CD4-positive, CD25-positive, alpha-beta regulatory T cell (primary cell): Measurements from ENCODE around the gene SAXO1. TPM values are rescaled to one million over a fixed set of nuclear protein-coding genes. Genes with fewer than 3 reads are reported as not detected.
"Not testable (repeated sequence)": the region's sequence is repeated elsewhere in the genome, so short reads cannot be mapped to it uniquely, and the experiment has no call there.

Source experiments
- ATAC-seq, 2 donors: fragments of 150-1000 bp; cut with Tn5 transposase; one replicate each; pipeline ENCODE4 v1.10.0; 2021; ENCODE audit warnings: low read depth in 2 of 2, moderate number of reproducible peaks in 2 of 2, moderate library complexity in 1 of 2
- DNase-seq, 3 donors: peaks; one replicate each; pipeline versions ENCODE4 v3.0.0 to v3.0.0-alpha.2; 2012 to 2022; ENCODE audit warnings: mixed read lengths in 1 of 3
- H3K27ac ChIP-seq: one replicate; pipeline ENCODE4 v1.7.0; 2013; ENCODE audit warnings: mild to moderate bottlenecking, low read length; ENCODE audit not compliant: insufficient read depth, poor library complexity, severe bottlenecking
- H3K27me3 ChIP-seq: one replicate; pipeline ENCODE4 v1.7.0; 2013; ENCODE audit warnings: low read length; ENCODE audit not compliant: control insufficient read depth, insufficient read depth
- H3K36me3 ChIP-seq: one replicate; pipeline ENCODE4 v1.7.0; 2013; ENCODE audit warnings: mild to moderate bottlenecking, low read length, moderate library complexity; ENCODE audit not compliant: control insufficient read depth, insufficient read depth
- H3K4me1 ChIP-seq: 2 replicates; pipeline ENCODE4 v1.7.0; 2013; ENCODE audit warnings: mild to moderate bottlenecking, low read length; ENCODE audit not compliant: insufficient read depth, control insufficient read depth, poor library complexity, severe bottlenecking
- H3K4me3 ChIP-seq: one replicate; pipeline ENCODE4 v1.7.0; 2013; ENCODE audit warnings: low read depth, mild to moderate bottlenecking, low read length, moderate library complexity
- H3K9me3 ChIP-seq, 2 experiments: 1 replicate in 1 of 2; 2 replicates in 1 of 2; pipeline ENCODE4 v1.7.0; 2013; ENCODE audit warnings: low read length in 2 of 2, mild to moderate bottlenecking in 1 of 2, moderate library complexity in 1 of 2; ENCODE audit not compliant: control insufficient read depth in 2 of 2
- H3K27ac Mint-ChIP-seq, 3 donors: one replicate each; pipeline ENCODE4 v1.8.0; 2020 to 2022; ENCODE audit warnings: mild to moderate bottlenecking in 3 of 3, mixed read lengths in 3 of 3, moderate library complexity in 2 of 3
- H3K27me3 Mint-ChIP-seq: one replicate; pipeline ENCODE4 v1.8.0; 2022; ENCODE audit warnings: mild to moderate bottlenecking, mixed read lengths
- H3K36me3 Mint-ChIP-seq: one replicate; pipeline ENCODE4 v1.8.0; 2020; ENCODE audit warnings: mixed read lengths
- H3K4me1 Mint-ChIP-seq, 4 donors: one replicate each; pipeline ENCODE4 v1.8.0; 2020 to 2022; ENCODE audit warnings: mixed read lengths in 4 of 4, mild to moderate bottlenecking in 1 of 4
- H3K4me3 Mint-ChIP-seq, 4 donors: one replicate each; pipeline ENCODE4 v1.8.0; 2020 to 2022; ENCODE audit warnings: mild to moderate bottlenecking in 4 of 4, mixed read lengths in 4 of 4, moderate library complexity in 3 of 4
- H3K9me3 Mint-ChIP-seq, 7 donors: one replicate each; pipeline ENCODE4 v1.8.0; 2020 to 2022; ENCODE audit warnings: mixed read lengths in 7 of 7, mild to moderate bottlenecking in 3 of 7, moderate library complexity in 2 of 7
- polyA plus RNA-seq, 4 donors: library from polyadenylated mRNA; unstranded; fragments of 300-500 nt; fragmentation: Illumina TruSeq; gene quantifications; one replicate each; pipeline ENCODE4 v1.2.3, GENCODE V29; 2021
- total RNA-seq: library from RNA; stranded (reverse); gene quantifications from one replicate; pipeline ENCODE4 v1.2.3, GENCODE V29; 2022

SAXO1 gene
- total and polyA plus RNA-seq, 5 donors from 2014 or later, result 0.03 to 0.30 (median 0.10) TPM; not detected in 2

DNA sequence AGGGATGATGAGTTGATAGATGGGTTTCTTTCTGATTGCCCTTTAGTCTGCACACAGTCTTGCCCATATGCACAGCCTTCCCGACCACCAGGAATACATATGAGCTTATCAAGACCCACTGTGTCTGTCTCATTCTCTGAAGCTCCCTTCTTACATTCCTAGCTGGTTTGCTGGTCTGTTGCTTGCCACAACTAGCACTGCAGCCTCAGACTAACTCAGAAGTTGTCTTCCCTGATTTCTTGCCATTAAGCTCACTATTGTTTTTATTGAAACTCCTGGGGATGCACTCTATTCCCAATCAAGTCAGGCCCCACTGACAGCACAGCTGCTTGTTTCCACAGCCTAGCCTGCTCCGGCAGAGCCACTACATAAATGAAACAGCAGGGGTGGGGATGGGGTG, 97.5 kb downstream of the SAXO1 start:
- H3K27me3 Mint-ChIP-seq, result peaks cover 9% of the 10 kb centered on the region
- H3K36me3 Mint-ChIP-seq, result no peaks in the 10 kb centered on the region
- peaks cover 9% of the 10 kb centered on the region for H3K27me3 ChIP-seq

DNA sequence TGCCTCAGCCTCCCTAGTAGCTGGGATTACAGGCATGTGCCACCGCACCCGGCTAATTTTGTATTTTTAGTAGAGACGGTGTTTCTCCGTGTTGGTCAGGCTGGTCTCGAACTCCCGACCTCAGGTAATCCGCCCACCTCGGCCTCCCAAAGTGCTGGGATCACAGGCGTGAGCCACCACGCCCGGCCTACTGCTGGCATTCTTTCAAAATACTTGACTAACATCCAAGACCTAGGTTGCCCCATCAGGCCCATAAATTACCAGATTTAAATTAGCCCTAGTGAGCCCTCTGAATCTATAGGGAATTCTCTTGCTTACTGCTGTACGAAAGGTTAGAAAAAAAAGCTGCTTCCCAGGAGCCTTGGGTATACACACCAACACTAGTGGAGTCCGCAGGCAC, 102.4 kb downstream of the SAXO1 start:
- not testable (repeated sequence) for DNase-seq, H3K4me1 ChIP-seq, H3K36me3 ChIP-seq, H3K36me3 Mint-ChIP-seq, H3K4me1 Mint-ChIP-seq, H3K27ac Mint-ChIP-seq, H3K27ac ChIP-seq, H3K4me3 ChIP-seq, ATAC-seq, H3K27me3 Mint-ChIP-seq, H3K9me3 ChIP-seq, H3K4me3 Mint-ChIP-seq, H3K9me3 Mint-ChIP-seq, H3K27me3 ChIP-seq

More for the DNA sequence above, 97.5 kb downstream of the SAXO1 start:
- DNase-seq (no peak), ATAC-seq (no peak)
- H3K36me3 ChIP-seq, result no peaks in the 10 kb centered on the region
- Mint-ChIP-seq H3K4me3 (no peak overlapping the region), H3K9me3 (peaks cover 0 to 11% (median 0%) of the 10 kb centered on the region in 7 donors), H3K27ac (no peak overlapping the region), H3K4me1 (no peaks in the 10 kb centered on the region)
- H3K9me3 ChIP-seq, result no peaks in the 10 kb centered on the region
- H3K4me3 ChIP-seq, result no peak overlapping the region
- H3K4me1 ChIP-seq, result no peaks in the 10 kb centered on the region
- no peak overlapping the region for H3K27ac ChIP-seq

DNA sequence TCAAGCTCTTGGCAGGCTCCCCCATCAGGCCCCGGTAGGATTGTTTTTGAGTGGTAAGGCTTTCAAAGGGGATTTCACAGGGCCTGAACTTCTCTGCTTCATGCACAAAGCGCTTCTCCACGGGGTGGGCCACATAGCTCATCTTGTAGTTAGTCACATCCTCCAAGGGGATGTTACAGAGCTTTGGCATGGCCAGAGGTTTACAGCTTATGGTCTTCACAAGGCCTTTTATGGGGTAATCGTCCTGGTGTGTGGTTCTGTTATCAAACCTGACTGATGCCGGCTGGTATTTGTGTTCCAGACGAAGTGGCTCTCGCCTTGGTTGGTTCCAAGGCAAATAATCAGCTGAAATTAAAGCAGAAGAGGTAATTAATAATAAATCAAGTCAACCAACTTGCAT, 104.3 kb downstream of the SAXO1 start:
- H3K36me3 Mint-ChIP-seq, result no peaks in the 10 kb centered on the region
- no peaks in the 10 kb centered on the region for H3K9me3 Mint-ChIP-seq
- H3K4me3 Mint-ChIP-seq, result no peak overlapping the region

DNA sequence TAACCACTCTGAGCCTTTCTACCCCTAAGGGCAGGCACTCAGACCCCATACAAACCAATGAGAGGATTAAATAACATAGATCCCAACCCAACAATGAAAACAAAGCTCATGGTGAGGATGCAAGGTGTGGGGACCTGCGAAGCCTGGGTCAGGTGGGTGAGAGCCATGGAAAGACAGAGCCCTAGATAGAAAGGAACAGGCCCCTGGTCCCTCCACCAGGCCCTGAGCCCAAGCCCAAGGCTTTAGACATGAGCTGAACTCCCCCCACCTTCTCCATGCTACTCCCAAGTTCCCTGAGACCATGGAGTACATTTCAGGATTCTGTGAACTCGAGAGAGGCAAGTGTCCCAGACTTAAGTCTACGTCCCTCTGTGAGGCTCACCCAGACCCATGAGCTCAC, 106.5 kb downstream of the SAXO1 start:
- no peak for ATAC-seq
- H3K36me3 Mint-ChIP-seq, result no peaks in the 10 kb centered on the region
- Histone ChIP-seq H3K4me3 (no peak overlapping the region), H3K9me3 (no peaks in the 10 kb centered on the region), H3K27ac (no peak overlapping the region), H3K36me3 (no peaks in the 10 kb centered on the region), H3K4me1 (no peaks in the 10 kb centered on the region), H3K27me3 (no peaks in the 10 kb centered on the region)
- no peak overlapping the region for H3K27ac Mint-ChIP-seq
- H3K27me3 Mint-ChIP-seq, result no peaks in the 10 kb centered on the region
- H3K4me1 Mint-ChIP-seq, result no peaks in the 10 kb centered on the region
- DNase-seq, result no peak
- H3K4me3 Mint-ChIP-seq, result no peak overlapping the region
- H3K9me3 Mint-ChIP-seq, result no peaks in the 10 kb centered on the region

More for the DNA sequence above, 104.3 kb downstream of the SAXO1 start:
- Histone ChIP-seq H3K4me1 (no peaks in the 10 kb centered on the region), H3K4me3 (no peak overlapping the region), H3K36me3 (no peaks in the 10 kb centered on the region), H3K27me3 (no peaks in the 10 kb centered on the region), H3K9me3 (no peaks in the 10 kb centered on the region), H3K27ac (no peak overlapping the region)
- DNase-seq (no peak), ATAC-seq (no peak)
- H3K4me1 Mint-ChIP-seq, result no peaks in the 10 kb centered on the region
- H3K27ac Mint-ChIP-seq, result no peak overlapping the region
- no peaks in the 10 kb centered on the region for H3K27me3 Mint-ChIP-seq

DNA sequence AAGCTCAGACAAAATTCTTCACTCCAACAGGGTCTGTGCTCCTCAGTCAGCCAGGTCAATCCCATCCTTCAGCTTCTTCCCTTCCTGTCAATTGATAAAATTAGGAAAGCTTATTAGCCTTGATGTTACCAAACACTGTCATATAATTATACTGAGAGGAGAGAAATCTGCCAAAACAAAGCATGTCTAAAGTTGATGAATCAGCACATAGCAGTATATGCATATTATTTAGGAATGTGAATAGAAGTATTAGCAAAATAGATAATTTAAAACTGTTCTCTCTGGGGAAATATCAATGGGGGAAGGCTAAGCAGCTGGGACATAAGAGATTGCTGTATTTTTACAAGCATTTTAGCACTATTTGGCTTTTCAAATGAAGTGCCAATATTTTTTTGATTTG, 107.1 kb downstream of the SAXO1 start:
- Mint-ChIP-seq H3K27ac (no peak overlapping the region), H3K9me3 (no peaks in the 10 kb centered on the region), H3K4me1 (no peaks in the 10 kb centered on the region), H3K36me3 (no peaks in the 10 kb centered on the region), H3K27me3 (no peaks in the 10 kb centered on the region), H3K4me3 (no peak overlapping the region)
- H3K36me3 ChIP-seq, result no peaks in the 10 kb centered on the region
- H3K4me1 ChIP-seq, result no peaks in the 10 kb centered on the region
- no peak overlapping the region for H3K27ac ChIP-seq
- no peaks in the 10 kb centered on the region for H3K27me3 ChIP-seq
- ATAC-seq, result no peak
- no peak for DNase-seq
- no peak overlapping the region for H3K4me3 ChIP-seq
- no peaks in the 10 kb centered on the region for H3K9me3 ChIP-seq

DNA sequence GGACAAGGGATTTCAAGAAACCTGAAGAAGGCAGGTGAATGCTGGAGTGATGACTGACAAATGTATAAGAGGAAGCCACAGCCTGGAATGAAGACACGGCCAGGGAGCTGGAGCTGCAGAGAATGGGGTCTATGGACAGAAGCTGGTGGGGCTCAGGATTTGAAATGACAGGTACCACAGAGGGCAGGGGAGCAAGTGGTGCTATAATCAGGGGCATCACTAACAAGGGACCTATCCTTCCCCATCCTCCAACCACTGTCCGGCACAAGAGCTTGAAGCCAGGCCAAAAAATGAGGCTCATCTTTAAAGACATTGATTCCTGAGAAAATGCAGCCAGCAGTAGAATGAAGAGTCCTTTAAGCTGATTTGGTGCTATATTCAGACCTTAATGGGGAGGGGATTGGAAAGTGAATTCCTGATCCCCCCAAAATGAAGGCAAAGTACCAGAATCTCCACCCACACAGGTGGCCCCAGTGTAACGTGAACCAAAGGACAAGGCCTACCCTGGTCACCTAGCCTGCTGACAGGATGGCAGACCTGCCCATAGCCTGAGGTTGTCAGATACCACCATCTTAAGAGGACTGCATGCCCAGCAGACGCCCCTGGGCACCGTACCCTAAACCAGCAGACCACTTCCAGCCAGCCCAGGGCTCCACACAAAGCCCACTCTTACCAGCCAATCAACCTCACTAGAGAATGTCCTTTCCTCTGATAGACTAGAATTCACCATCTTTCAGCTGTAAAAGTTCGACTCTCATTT, 109.2 kb downstream of the SAXO1 start:
- no peaks in the 10 kb centered on the region for H3K36me3 Mint-ChIP-seq
- no peak for DNase-seq
- no peak overlapping the region for H3K27ac ChIP-seq
- no peak overlapping the region for H3K27ac Mint-ChIP-seq
- no peaks in the 10 kb centered on the region for H3K36me3 ChIP-seq
- no peaks in the 10 kb centered on the region for H3K9me3 Mint-ChIP-seq
- H3K9me3 ChIP-seq, result no peaks in the 10 kb centered on the region
- H3K4me3 Mint-ChIP-seq, result no peak overlapping the region
- H3K4me1 ChIP-seq, result no peaks in the 10 kb centered on the region
- no peak for ATAC-seq
- H3K27me3 Mint-ChIP-seq, result no peaks in the 10 kb centered on the region
- no peaks in the 10 kb centered on the region for H3K4me1 Mint-ChIP-seq
- H3K27me3 ChIP-seq, result no peaks in the 10 kb centered on the region
- no peak overlapping the region for H3K4me3 ChIP-seq

DNA sequence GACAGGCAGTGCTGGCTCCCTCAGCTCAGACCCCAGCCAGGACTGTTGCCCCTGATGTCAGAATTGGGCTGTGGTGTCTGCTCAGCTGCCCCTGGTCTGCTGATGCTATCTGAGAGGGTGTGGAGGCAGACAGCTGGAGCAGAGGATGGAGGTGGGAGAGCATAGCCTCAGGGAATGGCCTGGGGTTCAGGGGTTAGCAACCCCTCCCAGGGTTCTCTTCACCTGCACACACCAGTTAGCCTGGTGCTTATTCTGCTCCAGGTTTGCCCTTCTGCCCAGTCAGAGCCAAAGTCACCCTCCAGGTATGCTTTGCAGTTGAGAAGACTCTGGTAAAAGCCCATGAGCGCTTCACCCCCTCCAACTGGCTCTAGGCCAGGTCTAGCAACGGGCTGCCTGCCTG, 109.8 kb downstream of the SAXO1 start:
- H3K9me3 ChIP-seq, result no peaks in the 10 kb centered on the region
- DNase-seq, result no peak
- no peak overlapping the region for H3K4me3 Mint-ChIP-seq
- ATAC-seq, result no peak
- H3K27ac ChIP-seq, result no peak overlapping the region
- H3K4me3 ChIP-seq, result no peak overlapping the region
- no peak overlapping the region for H3K27ac Mint-ChIP-seq
- no peaks in the 10 kb centered on the region for H3K4me1 Mint-ChIP-seq
- H3K36me3 ChIP-seq, result no peaks in the 10 kb centered on the region
- no peaks in the 10 kb centered on the region for H3K27me3 Mint-ChIP-seq
- H3K4me1 ChIP-seq, result no peaks in the 10 kb centered on the region
- H3K9me3 Mint-ChIP-seq, result no peaks in the 10 kb centered on the region
- H3K27me3 ChIP-seq, result no peaks in the 10 kb centered on the region
- H3K36me3 Mint-ChIP-seq, result no peaks in the 10 kb centered on the region

DNA sequence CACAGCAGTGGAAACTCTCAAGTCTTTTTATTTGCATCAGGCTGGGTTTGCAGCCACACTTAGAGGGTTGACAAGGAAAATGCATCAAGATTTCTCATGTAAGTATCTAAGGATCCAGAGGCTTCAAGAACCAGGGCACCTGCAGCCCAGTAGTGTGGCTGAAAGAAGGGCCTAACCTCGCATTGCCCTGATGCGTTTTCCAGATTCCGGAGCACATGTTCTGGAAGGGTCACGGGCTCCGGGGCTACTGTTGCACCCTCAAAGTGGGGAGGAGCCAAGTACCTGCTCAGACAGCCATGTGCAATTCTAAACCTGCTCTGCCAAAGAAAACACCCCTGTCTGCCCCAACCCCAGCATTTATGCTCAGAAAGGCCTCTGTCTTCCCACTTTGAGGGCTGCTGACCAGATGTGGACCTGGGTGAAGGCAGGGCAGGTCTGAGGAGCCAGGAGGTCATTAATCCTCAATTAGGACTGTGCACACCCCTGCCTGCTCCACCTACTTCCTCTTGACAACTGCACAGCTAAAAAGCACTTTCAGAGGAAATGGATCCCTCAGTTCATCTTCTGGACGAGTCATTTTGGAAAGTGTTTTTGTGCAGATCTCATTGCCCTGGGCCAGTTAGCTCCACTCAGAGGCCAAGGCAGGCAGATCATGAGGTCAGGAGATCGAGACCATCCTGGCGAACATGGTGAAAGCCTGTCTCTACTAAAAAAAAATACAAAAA, 110.7 kb downstream of the SAXO1 start:
- H3K9me3 Mint-ChIP-seq, result no peaks in the 10 kb centered on the region
- H3K27me3 Mint-ChIP-seq, result no peaks in the 10 kb centered on the region
- H3K4me3 Mint-ChIP-seq, result no peak overlapping the region

More for the DNA sequence above, 110.7 kb downstream of the SAXO1 start:
- Histone ChIP-seq H3K27me3 (no peaks in the 10 kb centered on the region), H3K4me1 (no peaks in the 10 kb centered on the region), H3K4me3 (no peak overlapping the region), H3K36me3 (no peaks in the 10 kb centered on the region), H3K9me3 (no peaks in the 10 kb centered on the region), H3K27ac (no peak overlapping the region)
- no peak for ATAC-seq
- Mint-ChIP-seq H3K36me3 (no peaks in the 10 kb centered on the region), H3K27ac (no peak overlapping the region), H3K4me1 (no peaks in the 10 kb centered on the region)
- DNase-seq, result no peak
